Hepatocyte (in vitro differentiated cells): ENCODE data around the gene RPS6KA4. TPM values are rescaled to one million over a fixed set of nuclear protein-coding genes. Genes with fewer than 3 reads are reported as not detected.

ENCODE experiments used
- DNase-seq: peaks from one replicate; pipeline ENCODE4 v3.0.0-alpha.2; 2016; ENCODE audit warnings: low spot score
- H2AFZ ChIP-seq: fragments of 200-600 bp; sonication (generic); 2 replicates; pipeline ENCODE4 v1.6.0; 2016; ENCODE audit warnings: antibody characterized with exemption, mild to moderate bottlenecking
- H3K27ac ChIP-seq: fragments of 200-600 bp; sonication (generic); 2 replicates; pipeline ENCODE4 v1.5.1; 2016; ENCODE audit warnings: mild to moderate bottlenecking
- H3K27me3 ChIP-seq: fragments of 200-600 bp; sonication (generic); 2 replicates; pipeline ENCODE4 v1.6.1; 2016
- H3K36me3 ChIP-seq: fragments of 200-600 bp; sonication (generic); replicated peaks from 2 replicates; pipeline ENCODE4 v1.5.1; 2016; ENCODE audit warnings: low read depth; ENCODE audit not compliant: insufficient read depth
- H3K4me1 ChIP-seq: fragments of 200-600 bp; sonication (generic); 2 replicates; pipeline ENCODE4 v1.5.1; 2016; ENCODE audit warnings: mild to moderate bottlenecking, moderate library complexity; ENCODE audit not compliant: insufficient read depth
- H3K4me2 ChIP-seq: fragments of 200-600 bp; sonication (generic); 2 replicates; pipeline ENCODE4 v1.6.0; 2016
- H3K4me3 ChIP-seq: fragments of 200-600 bp; sonication (generic); 2 replicates; pipeline ENCODE4 v1.5.1; 2016; ENCODE audit warnings: mild to moderate bottlenecking
- H3K79me2 ChIP-seq: fragments of 200-600 bp; sonication (generic); 2 replicates; pipeline ENCODE4 v1.6.0; 2017; ENCODE audit warnings: mild to moderate bottlenecking
- H3K9me2 ChIP-seq: fragments of 200-600 bp; sonication (generic); replicated peaks from 2 replicates; pipeline ENCODE4 v1.6.0; 2017; ENCODE audit warnings: mild to moderate bottlenecking; ENCODE audit not compliant: insufficient read depth
- H3K9me3 ChIP-seq: fragments of 200-600 bp; sonication (generic); 2 replicates; pipeline ENCODE4 v1.5.1; 2016; ENCODE audit warnings: low read depth, mild to moderate bottlenecking
- H4K20me1 ChIP-seq: fragments of 200-600 bp; sonication (generic); 2 replicates; pipeline ENCODE4 v1.6.0; 2016; ENCODE audit warnings: mild to moderate bottlenecking; ENCODE audit not compliant: insufficient read depth, poor library complexity, severe bottlenecking
- EZH2 ChIP-seq: fragments of 200-600 bp; sonication (generic); IDR thresholded peaks from 2 replicates; pipeline ENCODE4 v1.6.1; 2016; ENCODE audit warnings: antibody characterized with exemption, mild to moderate bottlenecking, borderline replicate concordance
- EZH2phosphoT487 ChIP-seq: fragments of 200-600 bp; sonication (generic); IDR thresholded peaks from one replicate; pipeline ENCODE4 v1.6.1; 2018; ENCODE audit warnings: antibody characterized with exemption, mild to moderate bottlenecking, low read depth, moderate library complexity; ENCODE audit not compliant: unreplicated experiment, severe bottlenecking
- WGBS: methylation state at CpG from one replicate; pipeline ENCODE4 v1.1.6; 2016; ENCODE audit warnings: low lambda C conversion rate; ENCODE audit errors: missing lambda C conversion rate; 5-methylcytosine and 5-hydroxymethylcytosine counted together
- polyA plus RNA-seq: library from polyadenylated mRNA; unstranded; fragments of >200 nt; fragmentation: Nextera tagmentation; extraction: Ambion mirVana; gene quantifications from 2 replicates; pipeline ENCODE4 v1.2.1, GENCODE V29; 2016
- total RNA-seq: library from RNA; depleted of rRNA; stranded (reverse); fragments of >200 nt; gene quantifications from 2 replicates; pipeline ENCODE4 v1.2.3, GENCODE V29; 2014
- TF ChIP-seq, protein P1 (sequence below): fragments of 200-600 bp; sonication (generic); IDR thresholded peaks from 2 replicates; pipeline ENCODE4 v1.5.1; 2016; ENCODE audit warnings: antibody characterized with exemption, mild to moderate bottlenecking; ENCODE audit not compliant: poor library complexity

The RPS6KA4 gene
- total and polyA plus RNA-seq, 2 experiments from 2014 or later, result 35.9 to 44.0 TPM

DNA sequence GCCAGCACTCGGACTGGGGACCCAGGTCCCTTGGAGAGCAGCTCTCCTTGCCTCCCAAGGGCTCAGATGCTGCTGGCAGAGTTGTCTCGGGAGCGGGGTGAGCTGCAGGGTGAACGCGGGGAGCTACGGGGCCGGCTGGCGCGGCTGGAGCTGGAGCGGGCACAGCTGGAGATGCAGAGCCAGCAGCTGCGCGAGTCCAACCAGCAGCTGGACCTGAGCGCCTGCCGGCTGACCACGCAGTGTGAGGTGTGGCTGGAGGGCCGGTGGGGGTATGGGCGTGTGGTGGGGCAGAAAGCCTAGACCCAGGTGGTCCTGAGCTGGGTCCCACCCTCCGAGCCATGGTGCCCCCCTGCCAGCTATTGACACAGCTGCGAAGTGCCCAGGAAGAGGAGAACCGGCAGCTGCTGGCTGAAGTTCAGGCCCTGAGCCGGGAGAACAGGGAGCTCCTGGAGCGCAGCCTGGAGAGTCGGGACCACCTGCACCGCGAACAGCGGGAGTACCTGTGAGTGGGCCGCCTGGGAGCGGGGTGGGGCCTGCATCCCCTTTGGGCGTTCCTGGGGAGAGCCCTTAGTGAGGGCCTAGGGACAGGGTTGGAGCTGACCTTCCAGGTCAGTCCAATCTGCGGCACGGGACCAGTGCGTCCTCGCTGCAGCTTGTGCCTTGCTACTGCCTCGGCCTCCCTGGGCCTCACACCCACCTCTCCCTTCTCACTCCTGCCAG lies 5.8 kb upstream of the RPS6KA4 start:
- WGBS, result 92% methylated on average over 34 of the region's 34 CpGs
- no peak overlapping the region for H3K27ac ChIP-seq
- no peaks in the 10 kb centered on the region for H4K20me1 ChIP-seq
- DNase-seq, result peak; percentile 4
- TF ChIP-seq, protein P1, sequence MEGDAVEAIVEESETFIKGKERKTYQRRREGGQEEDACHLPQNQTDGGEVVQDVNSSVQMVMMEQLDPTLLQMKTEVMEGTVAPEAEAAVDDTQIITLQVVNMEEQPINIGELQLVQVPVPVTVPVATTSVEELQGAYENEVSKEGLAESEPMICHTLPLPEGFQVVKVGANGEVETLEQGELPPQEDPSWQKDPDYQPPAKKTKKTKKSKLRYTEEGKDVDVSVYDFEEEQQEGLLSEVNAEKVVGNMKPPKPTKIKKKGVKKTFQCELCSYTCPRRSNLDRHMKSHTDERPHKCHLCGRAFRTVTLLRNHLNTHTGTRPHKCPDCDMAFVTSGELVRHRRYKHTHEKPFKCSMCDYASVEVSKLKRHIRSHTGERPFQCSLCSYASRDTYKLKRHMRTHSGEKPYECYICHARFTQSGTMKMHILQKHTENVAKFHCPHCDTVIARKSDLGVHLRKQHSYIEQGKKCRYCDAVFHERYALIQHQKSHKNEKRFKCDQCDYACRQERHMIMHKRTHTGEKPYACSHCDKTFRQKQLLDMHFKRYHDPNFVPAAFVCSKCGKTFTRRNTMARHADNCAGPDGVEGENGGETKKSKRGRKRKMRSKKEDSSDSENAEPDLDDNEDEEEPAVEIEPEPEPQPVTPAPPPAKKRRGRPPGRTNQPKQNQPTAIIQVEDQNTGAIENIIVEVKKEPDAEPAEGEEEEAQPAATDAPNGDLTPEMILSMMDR, result no peak
- no peak overlapping the region for H2AFZ ChIP-seq
- no peaks in the 10 kb centered on the region for H3K9me3 ChIP-seq
- H3K9me2 ChIP-seq, result no peaks in the 10 kb centered on the region
- no peaks in the 10 kb centered on the region for H3K27me3 ChIP-seq
- peaks cover 23% of the 10 kb centered on the region for H3K4me1 ChIP-seq
- H3K4me2 ChIP-seq, result no peak overlapping the region
- H3K36me3 ChIP-seq, result no peaks in the 10 kb centered on the region
- no peak overlapping the region for H3K4me3 ChIP-seq
- H3K79me2 ChIP-seq, result no peaks in the 10 kb centered on the region

DNA sequence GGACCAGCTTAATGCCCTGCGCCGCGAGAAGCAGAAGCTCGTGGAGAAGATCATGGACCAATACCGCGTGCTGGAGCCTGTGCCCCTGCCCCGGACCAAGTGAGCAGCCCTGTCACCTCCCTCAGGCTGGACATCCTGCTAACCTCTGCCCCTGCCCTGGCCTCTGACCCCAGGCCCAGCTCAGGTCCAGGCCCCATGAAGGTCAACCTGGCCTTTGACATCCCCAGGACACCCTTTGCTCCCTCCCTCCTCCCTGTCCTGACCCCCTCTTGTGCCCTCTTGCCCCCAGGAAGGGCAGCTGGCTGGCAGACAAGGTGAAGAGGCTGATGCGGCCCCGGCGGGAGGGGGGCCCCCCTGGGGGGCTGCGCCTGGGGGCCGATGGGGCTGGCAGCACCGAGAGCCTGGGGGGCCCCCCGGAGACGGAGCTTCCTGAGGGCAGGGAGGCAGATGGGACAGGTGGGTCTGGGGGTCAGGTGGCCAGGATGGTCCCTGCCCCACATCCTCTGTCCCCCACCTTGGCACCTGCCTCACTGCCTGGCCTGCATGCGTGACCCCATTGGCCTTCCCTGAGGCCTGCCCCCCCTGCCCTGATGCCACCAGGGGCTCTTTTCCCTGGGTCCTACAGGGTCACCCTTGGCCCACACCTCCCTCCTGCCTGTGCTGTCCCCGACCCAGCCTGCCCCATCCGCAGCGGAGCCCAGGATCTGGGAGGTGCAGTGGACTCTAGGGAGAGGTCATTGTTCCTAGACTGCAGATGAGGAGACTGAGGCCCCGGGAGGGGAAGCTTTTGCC lies 5.1 kb upstream of the RPS6KA4 start:
- WGBS, result 84% methylated on average over 11 of the region's 20 CpGs
- H3K36me3 ChIP-seq, result no peaks in the 10 kb centered on the region
- H3K4me1 ChIP-seq, result peaks cover 29% of the 10 kb centered on the region
- no peaks in the 10 kb centered on the region for H3K27me3 ChIP-seq
- no peak overlapping the region for H3K4me3 ChIP-seq
- H4K20me1 ChIP-seq, result no peaks in the 10 kb centered on the region
- DNase-seq, result peak; percentile 3
- no peak overlapping the region for H2AFZ ChIP-seq
- no peak overlapping the region for H3K4me2 ChIP-seq
- peaks cover 4% of the 10 kb centered on the region for H3K79me2 ChIP-seq
- TF ChIP-seq EZH2, result no peak
- no peak for TF ChIP-seq EZH2phosphoT487
- TF ChIP-seq, protein P1, result no peak
- no peaks in the 10 kb centered on the region for H3K9me3 ChIP-seq
- H3K9me2 ChIP-seq, result no peaks in the 10 kb centered on the region
- H3K27ac ChIP-seq, result no peak overlapping the region

DNA sequence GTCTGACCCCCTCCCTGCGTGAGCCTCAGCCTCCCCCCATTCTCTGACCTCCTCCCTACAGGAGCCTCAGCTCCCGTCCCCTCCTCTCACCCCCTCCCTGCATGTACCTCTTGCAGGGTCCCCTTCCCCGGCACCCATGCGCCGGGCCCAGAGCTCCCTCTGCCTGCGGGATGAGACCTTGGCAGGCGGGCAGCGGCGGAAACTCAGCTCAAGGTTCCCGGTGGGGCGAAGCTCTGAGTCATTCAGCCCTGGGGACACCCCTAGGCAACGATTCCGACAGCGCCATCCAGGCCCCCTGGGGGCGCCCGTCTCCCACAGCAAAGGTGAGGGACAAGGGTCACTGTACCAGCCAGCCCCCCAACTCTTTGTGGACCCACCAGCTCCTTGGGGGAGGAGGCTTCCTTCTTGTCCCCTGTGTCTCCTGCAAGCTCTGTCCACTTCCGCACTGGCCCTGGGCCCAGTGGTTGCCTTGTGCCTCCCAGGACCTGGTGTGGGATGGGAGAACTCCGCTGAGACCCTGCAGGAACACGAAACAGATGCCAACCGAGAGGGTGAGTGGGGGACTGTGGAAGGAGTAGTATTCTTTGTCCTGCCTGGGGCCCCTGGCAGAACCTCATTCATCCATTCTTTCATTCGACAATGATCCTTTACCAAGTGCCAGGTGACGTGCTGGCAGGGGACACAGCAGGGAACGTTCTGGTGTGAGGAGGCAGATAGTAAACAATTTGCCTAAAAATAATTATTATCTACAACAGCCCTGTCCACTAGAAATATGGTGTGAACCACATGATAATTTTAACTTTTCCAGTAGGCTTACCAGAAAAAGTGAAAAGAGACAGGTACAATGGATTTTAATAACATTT lies 3.7 kb upstream of the RPS6KA4 start:
- Histone ChIP-seq H3K9me2 (no peaks in the 10 kb centered on the region), H3K9me3 (no peaks in the 10 kb centered on the region), H3K27ac (peak overlapping the region; percentile 53), H3K79me2 (peaks cover 13% of the 10 kb centered on the region), H3K36me3 (no peaks in the 10 kb centered on the region), H3K4me3 (no peak overlapping the region), H3K4me1 (peaks cover 33% of the 10 kb centered on the region), H3K27me3 (no peaks in the 10 kb centered on the region), H3K4me2 (peak overlapping the region; percentile 65), H4K20me1 (no peaks in the 10 kb centered on the region), H2AFZ (peak overlapping the region; percentile 12)
- WGBS, result 29% methylated on average over 21 of the region's 23 CpGs
- DNase-seq, result peak; percentile 94
- TF ChIP-seq EZH2phosphoT487 (no peak), EZH2 (no peak)
- TF ChIP-seq, protein P1, result peak; percentile 84
